DMS 273 (cell line): ENCODE measurements around the gene FERMT3.
A peak's percentile ranks its signal among the peaks of the same experiment; 100 is the strongest.

Source experiments
- DNase-seq: peaks from one replicate; lab custom pipeline; 2025; ENCODE audit not compliant: unreplicated experiment; lab: John Stamatoyannopoulos, UW

Gene FERMT3

GRCh38 chr11:64185693-64186491 is 20.6 kb upstream of the FERMT3 start, which contains the start of gene STIP1:
Gene STIP1, plus strand, starts transcription at chr11:64186171. Its CDS starts 91 bp downstream, at chr11:64186262.
- DNase-seq = peak; percentile 99

GRCh38 chr11:64186492-64187165 is 19.9 kb upstream of the FERMT3 start:
- no peak for DNase-seq

- no peak for DNase-seq
These were observed 14.1 kb upstream of the FERMT3 start for GRCh38 chr11:64192434-64192833.

- DNase-seq = no peak
These were observed 9.9 kb upstream of the FERMT3 start for GRCh38 chr11:64196626-64197025.

GRCh38 chr11:64198511-64198910 is 8.0 kb upstream of the FERMT3 start:
- DNase-seq = no peak

GRCh38 chr11:64201543-64201942 is 5.0 kb upstream of the FERMT3 start:
- no peak for DNase-seq

GRCh38 chr11:64202992-64203391 is 3.5 kb upstream of the FERMT3 start:
- no peak for DNase-seq

- no peak for DNase-seq
These were observed 3.0 kb upstream of the FERMT3 start for GRCh38 chr11:64203421-64204079.

- no peak for DNase-seq
These were observed 2.5 kb upstream of the FERMT3 start for GRCh38 chr11:64204080-64204440.

GRCh38 chr11:64204464-64204989 is 2.0 kb upstream of the FERMT3 start:
- DNase-seq = peak; percentile 98

GRCh38 chr11:64207256-64208085 is 950 bp downstream of the FERMT3 start:
- no peak for DNase-seq

- DNase-seq = no peak
These were observed 1.7 kb downstream of the FERMT3 start for GRCh38 chr11:64208086-64208795.

- no peak for DNase-seq
These were observed 2.5 kb downstream of the FERMT3 start for GRCh38 chr11:64208796-64209562.

- DNase-seq = no peak
These were observed 3.0 kb downstream of the FERMT3 start for GRCh38 chr11:64209563-64209843.

- peak; percentile 86 for DNase-seq
These were observed 3.9 kb downstream of the FERMT3 start for GRCh38 chr11:64210301-64211020.

GRCh38 chr11:64211181-64211872 is 4.8 kb downstream of the FERMT3 start:
- no peak for DNase-seq

- no peak for DNase-seq
These were observed 10.4 kb downstream of the FERMT3 start for GRCh38 chr11:64216879-64217278.

- no peak for DNase-seq
These were observed 12.3 kb downstream of the FERMT3 start for GRCh38 chr11:64218628-64219353.
